Adrenal gland (tissue), 12 donors: Measurements from ENCODE around the gene ZNF594. TPM values are rescaled to one million over a fixed set of nuclear protein-coding genes. Genes with fewer than 3 reads are reported as not detected.

Experiments used
- DNase-seq, 7 donors: peaks; one replicate each; pipeline ENCODE4 v3.0.0-alpha.2; 2019 to 2020
- H3K27ac ChIP-seq, 5 donors: fragments of 200-600 bp; sonication (generic) in 4 of 5; 1 replicate in 3 of 5; 2 replicates in 2 of 5; pipeline versions ENCODE4 v1.5.1 to v1.8.0; 2016 to 2020; ENCODE audit warnings: mild to moderate bottlenecking in 1 of 5
- H3K27me3 ChIP-seq: fragments of 200-600 bp; 2 replicates; pipeline ENCODE4 v1.8.0; 2021
- H3K36me3 ChIP-seq, 2 donors: fragments of 200-600 bp; replicated peaks in 1 of 2; 1 replicate in 1 of 2; 2 replicates in 1 of 2; pipeline versions ENCODE4 v1.5.1 to v1.8.0; 2018 to 2022
- H3K4me1 ChIP-seq, 2 donors: fragments of 200-600 bp; replicated peaks in 1 of 2; 1 replicate in 1 of 2; 2 replicates in 1 of 2; pipeline versions ENCODE4 v1.5.1 to v1.8.0; 2018 to 2021
- H3K4me3 ChIP-seq, 4 donors: fragments of 200-600 bp; sonication (generic) in 3 of 4; one replicate each; pipeline ENCODE4 v1.5.1; 2016 to 2018
- H3K9me3 ChIP-seq, 3 donors: fragments of 200-600 bp; sonication (generic) in 1 of 3; replicated peaks in 1 of 3; 1 replicate in 2 of 3; 2 replicates in 1 of 3; pipeline versions ENCODE4 v1.5.1 to v1.8.0; 2016 to 2021
- POLR2A ChIP-seq, 2 donors: fragments of 450-650 bp; IDR thresholded peaks; one replicate each; pipeline ENCODE4 v1.6.1; 2017; ENCODE audit warnings: antibody characterized with exemption in 2 of 2, mild to moderate bottlenecking in 2 of 2, moderate library complexity in 1 of 2
- WGBS, 4 donors: extraction: QIAGEN DNeasy Blood & Tissue Kit in 2 of 4; methylation state at CpG; one replicate each; pipeline versions ENCODE4 v1.1.5 to v1.1.7; 2013 to 2017; 5-methylcytosine and 5-hydroxymethylcytosine counted together
- intact Hi-C, 2 donors: fragments of 100-400 bp; cut with DNase I; formaldehyde crosslinking; loops; one replicate each; pipeline versions ENCODE4 v1.14.1 to v1.15.0; 2022 to 2023
- polyA plus RNA-seq, 3 donors: library from polyadenylated mRNA; stranded (reverse); fragments of 200-250 nt in 2 of 3; fragments of 350-450 nt in 1 of 3; fragmentation: Illumina TruSeq in 1 of 3; extraction: RNeasy Lipid Tissue Mini Kit (QIAGEN cat#74804) in 1 of 3; gene quantifications; one replicate each; pipeline ENCODE4 v1.2.3, GENCODE V29; 2013 to 2014
- total RNA-seq, 9 donors: library from RNA; depleted of rRNA in 4 of 9; stranded (reverse); fragments of >200 nt in 4 of 9; fragments of 120-200 nt in 1 of 9; fragmentation: NEBNext Ultra II Directional in 1 of 9; extraction: Animal tissue kit (Norgen Biotek cat#: 25700) in 1 of 9; gene quantifications; one replicate each; pipeline versions ENCODE4 v1.1.0 to v1.2.4, GENCODE V29; 2013 to 2023
- TF ChIP-seq, protein P1 (sequence below), 6 experiments: fragments of 450-650 bp in 4 of 6; fragments of 200-600 bp in 2 of 6; sonication (generic) in 1 of 6; IDR thresholded peaks; 1 replicate in 5 of 6; 2 replicates in 1 of 6; pipeline versions ENCODE4 v1.5.1 to v1.8.0; 2016 to 2021; ENCODE audit warnings: antibody characterized with exemption in 6 of 6, mild to moderate bottlenecking in 2 of 6, moderate library complexity in 1 of 6
- donor health status: healthy with polysubstance abuse.
- donor health status: Bipolar disorder and iron deficiency.
- donor health status: DM: yes; HTN: yes; CAD: no.
- donor health status: DM: no; HTN: no; CAD: no.
- donor health status: DM: no; HTN: no; CAD: no.
- donor health status: DM: yes; HTN: yes; CAD: no.

ZNF594 gene
- total and polyA plus RNA-seq, 12 donors: 0.72 to 16.4 (median 5.2) TPM

DNA sequence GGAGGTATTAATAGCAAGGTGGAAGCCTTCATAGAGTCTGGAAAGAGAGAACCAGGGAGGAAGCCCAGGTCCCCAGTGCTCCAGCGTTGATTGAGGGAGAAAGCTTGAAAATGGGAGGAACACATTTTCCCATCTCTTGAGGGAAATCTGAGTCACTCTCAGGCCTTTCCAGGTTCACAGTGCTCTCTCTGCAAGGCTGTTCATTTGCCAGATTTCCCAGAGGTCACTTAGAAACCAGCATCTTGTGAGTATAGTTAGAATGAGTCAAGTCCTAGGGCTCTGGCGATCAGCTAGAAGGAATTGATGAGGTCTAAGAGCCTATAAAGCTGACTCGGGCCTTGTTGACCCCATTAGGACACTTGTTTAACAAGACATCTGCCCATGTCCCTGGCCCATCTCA lies 17.7 kb upstream of the ZNF594 start:
- 91 to 99% (median 95%) methylated on average over 1 to 3 of the region's 3 CpGs for WGBS, 4 donors
- no peak for DNase-seq
- Histone ChIP-seq H3K9me3 (no peaks in the 10 kb centered on the region), H3K4me3 (no peak overlapping the region), H3K36me3 (no peaks in the 10 kb centered on the region), H3K27me3 (no peaks in the 10 kb centered on the region), H3K4me1 (no peaks in the 10 kb centered on the region), H3K27ac (no peak overlapping the region)
- TF ChIP-seq, protein P1, sequence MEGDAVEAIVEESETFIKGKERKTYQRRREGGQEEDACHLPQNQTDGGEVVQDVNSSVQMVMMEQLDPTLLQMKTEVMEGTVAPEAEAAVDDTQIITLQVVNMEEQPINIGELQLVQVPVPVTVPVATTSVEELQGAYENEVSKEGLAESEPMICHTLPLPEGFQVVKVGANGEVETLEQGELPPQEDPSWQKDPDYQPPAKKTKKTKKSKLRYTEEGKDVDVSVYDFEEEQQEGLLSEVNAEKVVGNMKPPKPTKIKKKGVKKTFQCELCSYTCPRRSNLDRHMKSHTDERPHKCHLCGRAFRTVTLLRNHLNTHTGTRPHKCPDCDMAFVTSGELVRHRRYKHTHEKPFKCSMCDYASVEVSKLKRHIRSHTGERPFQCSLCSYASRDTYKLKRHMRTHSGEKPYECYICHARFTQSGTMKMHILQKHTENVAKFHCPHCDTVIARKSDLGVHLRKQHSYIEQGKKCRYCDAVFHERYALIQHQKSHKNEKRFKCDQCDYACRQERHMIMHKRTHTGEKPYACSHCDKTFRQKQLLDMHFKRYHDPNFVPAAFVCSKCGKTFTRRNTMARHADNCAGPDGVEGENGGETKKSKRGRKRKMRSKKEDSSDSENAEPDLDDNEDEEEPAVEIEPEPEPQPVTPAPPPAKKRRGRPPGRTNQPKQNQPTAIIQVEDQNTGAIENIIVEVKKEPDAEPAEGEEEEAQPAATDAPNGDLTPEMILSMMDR (IDR thresholded peaks at IDR 0.05): no peak
- no peak for TF ChIP-seq POLR2A (IDR thresholded peaks at IDR 0.05)
- intact Hi-C loops: no loop called here

GRCh38 chr17:5203908-5204294 lies 12.2 kb upstream of the ZNF594 start:
- Histone ChIP-seq H3K36me3 (no peaks in the 10 kb centered on the region), H3K4me3 (no peak overlapping the region), H3K9me3 (no peaks in the 10 kb centered on the region), H3K4me1 (peaks cover 0 to 6% of the 10 kb centered on the region in 2 donors), H3K27ac (no peak overlapping the region), H3K27me3 (no peaks in the 10 kb centered on the region)
- TF ChIP-seq POLR2A (IDR thresholded peaks at IDR 0.05): no peak
- TF ChIP-seq, protein P1 (IDR thresholded peaks at IDR 0.05): no peak
- intact Hi-C loops: no loop called here
- DNase-seq: no peak
- WGBS, 4 donors: 91 to 100% (median 95%) methylated on average over 1 of the region's 1 CpG

DNA sequence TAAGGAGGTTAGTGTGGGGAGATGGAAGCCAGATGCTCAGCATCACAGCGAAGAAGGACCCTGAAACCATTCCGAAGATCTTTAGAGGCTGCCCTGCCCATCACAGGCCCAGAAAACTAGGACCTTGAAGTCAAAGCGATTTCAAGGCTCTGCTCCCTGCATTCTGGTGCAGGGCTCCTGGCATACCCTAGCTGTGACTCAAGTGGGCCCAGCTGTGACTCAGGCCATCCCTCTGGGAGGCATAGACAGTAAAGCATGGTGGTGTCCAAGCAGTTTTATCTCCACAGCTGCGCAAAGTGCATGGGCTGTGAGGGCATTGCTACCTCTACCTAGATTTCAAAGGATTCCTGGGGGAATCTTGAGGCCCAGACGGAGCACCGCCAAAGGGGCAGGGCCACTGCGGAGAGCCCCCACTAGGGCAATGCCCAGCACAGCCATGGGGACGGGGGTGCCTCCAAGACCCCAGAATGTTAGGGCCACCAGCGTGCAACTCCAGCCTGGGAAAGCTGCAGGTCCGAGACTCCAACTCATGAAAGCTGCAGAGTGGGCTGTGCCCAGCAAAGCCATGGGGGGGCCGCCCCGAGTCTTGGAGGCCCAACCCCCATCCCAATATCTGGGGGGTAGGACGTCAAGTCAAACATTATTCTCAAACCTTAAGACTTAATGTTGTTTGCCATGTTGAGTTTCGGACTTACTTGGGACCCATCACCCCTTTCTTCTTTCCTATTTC lies 11.7 kb upstream of the ZNF594 start:
- intact Hi-C loops: no loop called here
- H3K4me3 ChIP-seq: no peak overlapping the region
- H3K27ac ChIP-seq: no peak overlapping the region
- H3K36me3 ChIP-seq: no peaks in the 10 kb centered on the region
- H3K9me3 ChIP-seq: no peaks in the 10 kb centered on the region
- WGBS, 4 donors: 82 to 91% (median 89%) methylated on average over 8 to 14 of the region's 14 CpGs
- H3K27me3 ChIP-seq: no peaks in the 10 kb centered on the region
- TF ChIP-seq POLR2A (IDR thresholded peaks at IDR 0.05): no peak
- TF ChIP-seq, protein P1 (IDR thresholded peaks at IDR 0.05): no peak
- peak in 5 of 7 donors; percentile 27 to 53 (median 45) for DNase-seq
- H3K4me1 ChIP-seq: peaks cover 0 to 6% of the 10 kb centered on the region in 2 donors

- intact Hi-C loops: no loop called here
- Histone ChIP-seq H3K4me3 (no peak overlapping the region), H3K4me1 (peaks cover 0 to 6% of the 10 kb centered on the region in 2 donors), H3K9me3 (no peaks in the 10 kb centered on the region), H3K36me3 (no peaks in the 10 kb centered on the region), H3K27ac (no peak overlapping the region), H3K27me3 (no peaks in the 10 kb centered on the region)
- WGBS, 4 donors: 90 to 92% (median 92%) methylated on average over 8 of the region's 8 CpGs
- DNase-seq: no peak
- TF ChIP-seq, protein P1 (IDR thresholded peaks at IDR 0.05): no peak
- no peak for TF ChIP-seq POLR2A (IDR thresholded peaks at IDR 0.05)
Measured at GRCh38 chr17:5201011-5201410, 9.3 kb upstream of the ZNF594 start.
